ENCODE data around the gene UACA. TPM values are rescaled to one million over a fixed set of nuclear protein-coding genes. Genes with fewer than 3 reads are reported as not detected.

UACA gene
- total RNA-seq, 2 experiments from 2014 or later = 1.1 to 1.5 TPM

- Mint-ChIP-seq H3K9me3 (no peaks in the 10 kb centered on the region), H3K27me3 (peaks cover 13% of the 10 kb centered on the region), H3K27ac (no peak overlapping the region), H3K36me3 (ENCODE audit: low read depth) (no peaks in the 10 kb centered on the region), H3K4me3 (no peak overlapping the region), H3K4me1 (ENCODE audit: low read depth) (no peaks in the 10 kb centered on the region)
- peaks cover 4 to 6% of the 10 kb centered on the region in 2 experiments for H3K27me3 ChIP-seq (ENCODE audit: control insufficient read depth in 1 of 2, insufficient read depth in 2 of 2, low read length in 2 of 2)
- peaks cover 0 to 4% of the 10 kb centered on the region in 2 experiments for H3K9me3 ChIP-seq (ENCODE audit: control insufficient read depth in 1 of 2, insufficient read depth in 1 of 2, low read length in 2 of 2)
- intact Hi-C loops (cut with DNase I, micrococcal nuclease) = no loop called here
- no peaks in the 10 kb centered on the region for H3K36me3 ChIP-seq (ENCODE audit: insufficient read depth, low read length)
- ATAC-seq (ENCODE audit: poor library complexity) = no peak
- H3K4me1 ChIP-seq (ENCODE audit: insufficient read depth, low read length) = no peaks in the 10 kb centered on the region
- ChIA-PET POLR2A (no interaction called here), CTCF (no interaction called here)
- no peak overlapping the region for H3K27ac ChIP-seq (ENCODE audit: low read depth in 1 of 2, low read length in 2 of 2)
- TF ChIP-seq CTCF (IDR thresholded peaks at IDR 0.05) = no peak
- H3K4me3 ChIP-seq (ENCODE audit: low read length) = no peak overlapping the region
- no peak for DNase-seq
Measured at GRCh38 chr15:70794596-70795310, 31.4 kb upstream of the UACA start.

- TF ChIP-seq CTCF (IDR thresholded peaks at IDR 0.05) = no peak
- no peaks in the 10 kb centered on the region for H3K4me1 Mint-ChIP-seq (ENCODE audit: low read depth)
- peaks cover 4 to 6% of the 10 kb centered on the region in 2 experiments for H3K27me3 ChIP-seq (ENCODE audit: control insufficient read depth in 1 of 2, insufficient read depth in 2 of 2, low read length in 2 of 2)
- ATAC-seq (ENCODE audit: poor library complexity) (no peak), DNase-seq (no peak)
- H3K9me3 ChIP-seq (ENCODE audit: control insufficient read depth in 1 of 2, insufficient read depth in 1 of 2, low read length in 2 of 2) = peaks cover 0 to 4% of the 10 kb centered on the region in 2 experiments
- intact Hi-C loops (cut with DNase I, micrococcal nuclease) = no loop called here
- H3K27ac ChIP-seq (ENCODE audit: low read depth in 1 of 2, low read length in 2 of 2) = no peak overlapping the region
- no peak overlapping the region for H3K4me3 Mint-ChIP-seq
- H3K36me3 ChIP-seq (ENCODE audit: insufficient read depth, low read length) = no peaks in the 10 kb centered on the region
- no peak overlapping the region for H3K4me3 ChIP-seq (ENCODE audit: low read length)
- CTCF ChIA-PET = no interaction called here
- no peaks in the 10 kb centered on the region for H3K9me3 Mint-ChIP-seq
- H3K27me3 Mint-ChIP-seq = peaks cover 13% of the 10 kb centered on the region
- no peaks in the 10 kb centered on the region for H3K36me3 Mint-ChIP-seq (ENCODE audit: low read depth)
- H3K27ac Mint-ChIP-seq = no peak overlapping the region
- no peaks in the 10 kb centered on the region for H3K4me1 ChIP-seq (ENCODE audit: insufficient read depth, low read length)
- POLR2A ChIA-PET = no interaction called here
Measured at GRCh38 chr15:70793694-70794093, 30.3 kb upstream of the UACA start.

GRCh38 chr15:70792171-70792573, 28.8 kb upstream of the UACA start:
- intact Hi-C loops (cut with DNase I, micrococcal nuclease) = no loop called here
- no peak for DNase-seq

More at GRCh38 chr15:70792171-70792573, 28.8 kb upstream of the UACA start:
- TF ChIP-seq CTCF (IDR thresholded peaks at IDR 0.05) = no peak
- ChIA-PET CTCF (no interaction called here), POLR2A (no interaction called here)
- Histone ChIP-seq H3K4me1 (ENCODE audit: insufficient read depth, low read length) (no peaks in the 10 kb centered on the region), H3K4me3 (ENCODE audit: low read length) (no peak overlapping the region), H3K27ac (ENCODE audit: low read depth in 1 of 2, low read length in 2 of 2) (no peak overlapping the region), H3K9me3 (ENCODE audit: control insufficient read depth in 1 of 2, insufficient read depth in 1 of 2, low read length in 2 of 2) (peaks cover 0 to 4% of the 10 kb centered on the region in 2 experiments), H3K27me3 (ENCODE audit: control insufficient read depth in 1 of 2, insufficient read depth in 2 of 2, low read length in 2 of 2) (peaks cover 4 to 6% of the 10 kb centered on the region in 2 experiments), H3K36me3 (ENCODE audit: insufficient read depth, low read length) (no peaks in the 10 kb centered on the region)
- Mint-ChIP-seq H3K27ac (no peak overlapping the region), H3K9me3 (no peaks in the 10 kb centered on the region), H3K27me3 (peaks cover 13% of the 10 kb centered on the region), H3K36me3 (ENCODE audit: low read depth) (no peaks in the 10 kb centered on the region), H3K4me1 (ENCODE audit: low read depth) (no peaks in the 10 kb centered on the region), H3K4me3 (no peak overlapping the region)
- ATAC-seq (ENCODE audit: poor library complexity) = no peak

Data from CD4-positive, alpha-beta T cell (primary cell).